Lower leg skin (tissue), 4 donors: ENCODE measurements around the gene HIP1R. TPM values are rescaled to one million over a fixed set of nuclear protein-coding genes. Genes with fewer than 3 reads are reported as not detected.
A peak's percentile ranks its signal among the peaks of the same experiment; 100 is the strongest.

Source experiments
- DNase-seq, 2 donors: peaks; one replicate each; pipeline ENCODE4 v3.0.0-alpha.2; 2019; ENCODE audit warnings: low spot score in 2 of 2
- H3K4me3 ChIP-seq: fragments of 200-600 bp; sonication (generic); 2 replicates; pipeline ENCODE4 v1.5.1; 2017; ENCODE audit warnings: mild to moderate bottlenecking, low read depth; ENCODE audit not compliant: poor library complexity, severe bottlenecking
- POLR2A ChIP-seq, 2 donors: fragments of 450-650 bp; IDR thresholded peaks; one replicate each; pipeline ENCODE4 v1.6.1; 2016 to 2017; ENCODE audit warnings: antibody characterized with exemption in 2 of 2, mild to moderate bottlenecking in 1 of 2, moderate library complexity in 1 of 2
- WGBS, 2 donors: methylation state at CpG; one replicate each; pipeline ENCODE4 v1.1.5; 2018; 5-methylcytosine and 5-hydroxymethylcytosine counted together
- intact Hi-C: fragments of 100-400 bp; cut with DNase I; formaldehyde crosslinking; loops from one replicate; pipeline ENCODE4 v1.15.0; 2023; ENCODE audit warnings: low total_unique reads
- total RNA-seq, 4 donors: library from RNA; depleted of rRNA; stranded (reverse); fragments of >200 nt; gene quantifications; one replicate each; pipeline ENCODE4 v1.1.0, GENCODE V29; 2016
- TF ChIP-seq, protein P1 (sequence below), 3 donors: fragments of 450-650 bp; IDR thresholded peaks; one replicate each; pipeline ENCODE4 v1.5.1; 2016; ENCODE audit warnings: antibody characterized with exemption in 3 of 3, mild to moderate bottlenecking in 3 of 3, moderate library complexity in 2 of 3

HIP1R gene
- total RNA-seq, 4 donors from 2014 or later = 188 to 342 (median 248) TPM

DNA sequence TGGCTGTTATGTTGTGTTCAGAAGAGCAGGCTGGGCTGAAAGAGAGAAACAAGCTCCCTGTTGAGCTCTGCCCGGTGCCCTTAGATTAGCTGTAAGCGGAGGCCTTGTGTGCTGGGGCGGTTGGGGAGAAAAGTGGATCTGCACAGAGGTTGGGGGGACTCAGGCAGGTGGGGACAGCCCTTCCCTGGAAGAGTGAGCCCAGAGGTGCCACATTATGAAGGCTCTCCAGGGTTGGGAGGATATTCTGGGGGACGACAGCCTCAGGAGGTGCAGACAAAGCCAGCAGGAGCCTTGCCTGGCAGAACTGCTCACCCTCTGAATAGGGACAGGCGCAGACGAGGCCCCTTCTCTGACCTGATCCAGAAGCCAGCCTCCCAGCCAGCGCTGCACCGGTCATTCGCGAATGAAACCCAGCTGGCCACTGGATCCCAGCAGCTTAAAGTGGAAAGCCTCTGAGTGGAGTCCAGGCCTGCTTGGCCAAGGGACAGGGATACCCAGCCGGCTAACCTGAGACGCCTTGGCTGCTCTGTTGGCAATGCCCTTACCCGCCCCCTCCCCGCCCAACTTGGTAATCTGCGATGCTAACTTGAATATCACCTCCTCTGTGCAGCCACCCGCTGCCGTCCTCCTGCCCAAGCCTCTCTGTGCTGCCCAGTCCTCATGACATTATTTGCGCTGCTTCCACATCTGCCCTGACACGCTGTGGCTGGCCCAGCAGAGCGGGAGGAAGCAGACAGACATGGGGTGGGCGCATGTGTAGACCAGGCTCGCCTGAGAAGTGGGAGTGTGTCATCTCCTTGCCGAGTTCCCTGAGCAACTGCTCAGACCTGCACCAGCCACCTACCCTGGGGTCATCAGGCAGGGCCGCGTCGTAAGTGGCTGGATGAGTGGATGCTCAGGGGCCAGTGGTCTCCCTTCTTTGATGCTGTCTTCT is 5.6 kb downstream of the HIP1R start:
- TF ChIP-seq, protein P1, sequence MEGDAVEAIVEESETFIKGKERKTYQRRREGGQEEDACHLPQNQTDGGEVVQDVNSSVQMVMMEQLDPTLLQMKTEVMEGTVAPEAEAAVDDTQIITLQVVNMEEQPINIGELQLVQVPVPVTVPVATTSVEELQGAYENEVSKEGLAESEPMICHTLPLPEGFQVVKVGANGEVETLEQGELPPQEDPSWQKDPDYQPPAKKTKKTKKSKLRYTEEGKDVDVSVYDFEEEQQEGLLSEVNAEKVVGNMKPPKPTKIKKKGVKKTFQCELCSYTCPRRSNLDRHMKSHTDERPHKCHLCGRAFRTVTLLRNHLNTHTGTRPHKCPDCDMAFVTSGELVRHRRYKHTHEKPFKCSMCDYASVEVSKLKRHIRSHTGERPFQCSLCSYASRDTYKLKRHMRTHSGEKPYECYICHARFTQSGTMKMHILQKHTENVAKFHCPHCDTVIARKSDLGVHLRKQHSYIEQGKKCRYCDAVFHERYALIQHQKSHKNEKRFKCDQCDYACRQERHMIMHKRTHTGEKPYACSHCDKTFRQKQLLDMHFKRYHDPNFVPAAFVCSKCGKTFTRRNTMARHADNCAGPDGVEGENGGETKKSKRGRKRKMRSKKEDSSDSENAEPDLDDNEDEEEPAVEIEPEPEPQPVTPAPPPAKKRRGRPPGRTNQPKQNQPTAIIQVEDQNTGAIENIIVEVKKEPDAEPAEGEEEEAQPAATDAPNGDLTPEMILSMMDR (IDR thresholded peaks at IDR 0.05) = no peak
- TF ChIP-seq POLR2A (IDR thresholded peaks at IDR 0.05) = no peak
- H3K4me3 ChIP-seq = no peak overlapping the region
- DNase-seq = peak in 1 of 2 donors; percentile 81
- 62 to 66% methylated on average over 20 to 24 of the region's 26 CpGs for WGBS, 2 donors
- intact Hi-C loops = no loop called here

GRCh38 chr12:122841544-122842321 is 6.5 kb downstream of the HIP1R start:
- WGBS, 2 donors = 62 to 67% methylated on average over 23 of the region's 23 CpGs
- no peak overlapping the region for H3K4me3 ChIP-seq
- intact Hi-C loops = no loop called here
- DNase-seq = peak in 1 of 2 donors; percentile 87
- no peak for TF ChIP-seq POLR2A (IDR thresholded peaks at IDR 0.05)
- TF ChIP-seq, protein P1 (IDR thresholded peaks at IDR 0.05) = no peak

DNA sequence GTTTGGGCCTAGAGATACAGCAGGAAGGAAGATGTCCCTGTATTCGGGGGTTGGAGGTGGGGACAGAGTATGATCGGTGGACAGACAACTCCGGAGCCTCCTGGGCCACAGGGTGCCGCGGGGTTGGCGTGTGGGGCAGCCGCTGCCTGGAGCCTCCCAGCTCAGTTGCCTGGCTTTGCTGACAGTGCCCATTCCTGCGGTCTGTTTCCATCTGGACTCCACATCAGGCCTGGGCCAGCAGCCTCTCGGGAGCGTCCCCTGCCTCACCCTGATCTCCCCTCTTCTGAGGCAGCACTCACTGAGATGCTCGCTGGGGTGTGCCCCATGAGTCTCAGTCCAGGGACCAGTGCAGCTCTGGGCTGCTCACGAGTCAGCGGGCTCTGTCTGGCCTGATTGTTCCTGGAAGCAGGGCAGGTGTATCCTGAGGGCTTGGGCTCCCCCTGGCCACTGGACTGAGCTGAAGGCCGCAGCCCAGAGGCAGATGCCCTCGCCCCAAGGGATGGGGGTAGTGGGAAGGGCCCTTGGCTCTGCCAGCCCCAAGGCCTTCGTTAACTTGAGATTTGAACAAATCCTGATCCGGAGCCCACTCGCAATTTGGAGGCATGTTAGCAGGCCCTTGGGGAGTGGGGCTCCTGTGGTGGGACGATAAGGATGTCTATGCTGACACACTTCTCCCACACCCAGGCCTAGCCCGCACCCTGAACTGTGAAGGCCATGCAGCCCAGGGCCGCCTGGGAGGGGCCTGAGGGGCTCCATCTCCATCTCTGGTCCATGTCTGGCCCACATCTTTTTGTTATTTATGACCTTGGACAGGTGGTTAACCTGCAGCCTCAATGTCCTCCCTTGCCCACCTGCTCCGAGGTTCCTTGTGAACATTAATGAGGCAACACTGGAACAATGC is 7.5 kb downstream of the HIP1R start:
- peak in 1 of 2 donors; percentile 84 for DNase-seq
- H3K4me3 ChIP-seq = no peak overlapping the region
- intact Hi-C loops = no loop called here
- TF ChIP-seq, protein P1 (IDR thresholded peaks at IDR 0.05) = no peak
- no peak for TF ChIP-seq POLR2A (IDR thresholded peaks at IDR 0.05)
- WGBS, 2 donors = 78 to 80% methylated on average over 20 to 21 of the region's 22 CpGs

GRCh38 chr12:122843455-122843854 is 8.2 kb downstream of the HIP1R start:
- no peak overlapping the region for H3K4me3 ChIP-seq
- no peak for TF ChIP-seq POLR2A (IDR thresholded peaks at IDR 0.05)
- TF ChIP-seq, protein P1 (IDR thresholded peaks at IDR 0.05) = no peak
- intact Hi-C loops = no loop called here
- no peak for DNase-seq
- 75 to 76% methylated on average over 8 of the region's 8 CpGs for WGBS, 2 donors

DNA sequence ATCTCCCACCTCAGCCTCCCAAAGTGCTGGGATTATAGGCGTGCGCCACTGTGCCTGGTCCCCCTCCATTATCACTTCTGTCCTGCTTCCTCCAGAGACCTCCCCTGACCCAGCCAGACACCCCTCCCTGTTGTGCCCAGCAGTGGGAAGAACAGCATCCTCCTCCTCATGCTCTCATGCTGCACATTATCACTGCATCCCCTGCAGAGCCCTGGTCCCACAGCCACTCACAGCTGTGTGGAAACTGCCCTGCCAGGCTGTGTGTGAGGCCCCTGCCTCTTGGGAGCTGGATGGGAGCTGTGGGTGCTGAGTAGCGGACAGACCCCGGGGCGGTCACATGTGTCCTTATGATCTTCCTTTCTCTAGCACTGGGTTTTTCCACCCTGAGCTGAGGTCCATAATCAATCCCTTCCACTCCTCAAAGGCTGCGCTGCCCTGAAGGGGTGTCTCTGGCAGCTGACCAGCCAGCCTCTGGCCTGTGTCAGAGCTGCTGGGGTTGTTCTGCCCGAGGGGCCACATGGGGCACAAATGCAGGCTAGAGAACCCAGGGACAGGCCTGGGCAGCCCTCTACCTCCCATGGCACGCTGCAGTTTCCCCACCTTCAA is 9.2 kb downstream of the HIP1R start:
- TF ChIP-seq, protein P1 (IDR thresholded peaks at IDR 0.05) = no peak
- TF ChIP-seq POLR2A (IDR thresholded peaks at IDR 0.05) = no peak
- 80 to 90% methylated on average over 8 of the region's 8 CpGs for WGBS, 2 donors
- no peak overlapping the region for H3K4me3 ChIP-seq
- intact Hi-C loops = no loop called here
- no peak for DNase-seq
